GM21619 (cell line): ENCODE results near the gene KCNMA1.

ENCODE experiments used
- ATAC-seq: cut with Tn5 transposase; IDR thresholded peaks from one replicate; pipeline ENCODE4 v1.9.1; 2021; ENCODE audit not compliant: unreplicated experiment

KCNMA1 gene

DNA sequence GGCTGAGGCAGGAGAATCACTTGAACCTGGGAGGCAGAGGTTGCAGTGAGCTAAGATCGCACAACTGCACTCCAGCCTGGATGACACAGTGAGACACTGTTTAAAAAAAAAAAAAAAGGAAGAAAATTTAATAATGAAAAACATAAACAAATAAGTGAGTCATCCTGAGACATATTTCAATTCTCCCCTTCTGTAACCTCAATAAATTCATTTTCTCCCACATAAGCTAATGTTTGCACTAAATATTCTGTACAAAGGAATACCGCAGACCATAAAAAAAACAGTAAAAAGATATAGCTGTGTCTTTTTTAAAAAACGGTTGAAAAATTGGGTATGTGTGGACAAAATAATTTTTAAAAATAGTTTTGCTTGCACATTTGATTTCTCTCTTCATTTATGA, 654.0 kb downstream of the KCNMA1 start:
- ATAC-seq: no peak

DNA sequence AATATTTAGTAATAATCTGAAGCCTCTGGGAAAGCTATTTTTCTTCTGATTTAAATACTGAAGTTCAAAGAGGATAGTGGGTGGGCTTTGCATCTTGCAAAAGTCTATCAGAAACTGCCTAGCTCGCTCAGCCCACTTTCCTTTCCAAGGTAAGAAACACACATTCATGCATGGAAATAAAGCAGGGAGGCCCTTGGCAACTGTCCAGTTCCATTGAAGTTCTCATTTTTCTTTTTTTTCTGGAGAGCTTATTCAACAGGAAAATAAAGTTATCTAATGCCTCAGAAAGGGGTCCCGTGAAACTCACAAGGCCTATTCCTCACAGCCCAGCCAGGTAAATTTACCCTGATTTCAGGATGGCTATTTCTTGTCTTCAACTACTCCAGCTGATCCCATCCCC, 654.9 kb downstream of the KCNMA1 start:
- ATAC-seq: no peak

DNA sequence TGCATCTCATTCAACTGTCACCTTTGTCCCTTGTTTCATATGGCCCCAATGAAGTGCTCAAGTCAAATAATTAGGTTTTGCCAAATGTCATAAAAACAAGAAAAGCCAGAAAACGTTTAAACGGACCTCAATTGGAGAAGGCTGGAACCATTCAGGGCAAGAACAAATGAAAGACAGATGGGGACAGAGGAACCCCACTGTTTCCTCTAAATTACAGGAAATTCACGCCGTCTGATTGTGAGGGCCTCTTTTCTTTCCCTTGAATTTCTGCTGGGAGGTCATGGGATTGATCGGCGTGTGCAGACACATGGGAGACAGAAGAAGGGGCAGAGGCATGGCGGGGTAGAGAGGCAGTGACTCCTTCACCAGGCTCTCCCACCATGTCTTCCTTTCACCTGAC, 656.4 kb downstream of the KCNMA1 start:
- no peak for ATAC-seq

DNA sequence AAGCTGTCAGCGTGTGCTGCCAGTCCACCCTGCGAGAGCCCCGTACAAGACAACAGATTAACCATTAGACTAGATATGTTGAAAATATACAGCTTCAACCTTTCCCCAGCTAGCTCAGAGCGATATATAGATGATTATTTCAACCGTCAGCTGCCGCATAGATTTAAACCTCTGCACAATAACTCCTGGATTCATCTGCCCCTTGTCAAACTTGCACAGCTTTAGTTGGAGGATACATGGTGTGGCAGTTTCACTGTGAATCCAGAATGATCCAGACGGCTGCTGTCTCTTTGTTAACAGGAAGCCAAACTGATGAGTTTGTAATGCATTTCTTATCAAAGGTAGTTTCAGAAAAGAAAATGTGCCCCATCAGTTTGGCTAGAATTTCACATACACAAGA, 659.7 kb downstream of the KCNMA1 start:
- ATAC-seq: no peak

DNA sequence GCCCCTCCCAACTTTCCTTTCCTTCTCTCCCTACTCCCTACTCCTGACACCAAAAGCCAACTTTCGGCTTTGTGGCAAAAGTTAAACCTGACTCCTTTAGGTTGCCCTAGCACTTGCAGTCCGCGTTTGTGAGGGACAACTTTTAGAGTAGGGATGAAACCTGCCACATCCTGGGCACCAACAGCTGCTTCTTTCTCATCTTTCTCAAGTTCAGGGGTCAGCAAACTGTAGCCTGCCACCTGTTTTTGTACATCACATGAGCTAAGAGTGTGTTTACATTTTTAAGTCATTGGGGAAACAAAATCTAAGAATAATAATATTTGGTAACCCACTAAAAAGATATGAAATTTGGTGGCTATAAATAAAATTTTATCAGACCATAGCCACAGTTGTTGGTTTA, 660.6 kb downstream of the KCNMA1 start:
- no peak for ATAC-seq

DNA sequence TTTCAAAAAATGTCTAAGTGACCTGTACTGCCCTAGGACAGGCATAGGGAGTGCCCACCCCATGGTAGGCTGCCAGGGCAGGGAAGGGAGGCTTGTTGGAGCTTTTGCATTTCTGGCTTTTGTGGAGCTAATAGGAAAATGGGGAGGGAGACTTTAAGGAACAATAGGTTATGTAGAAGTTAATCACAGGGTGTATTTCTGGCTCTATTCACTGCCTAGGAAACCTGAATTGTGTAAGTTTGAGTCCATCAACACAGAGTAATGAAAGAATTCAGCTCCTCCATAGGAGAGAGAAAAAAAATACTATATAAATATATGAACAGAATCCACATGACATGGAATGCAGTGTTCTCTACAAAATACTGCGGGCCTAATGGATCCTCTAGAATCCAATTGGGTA, 661.5 kb downstream of the KCNMA1 start:
- ATAC-seq: no peak

DNA sequence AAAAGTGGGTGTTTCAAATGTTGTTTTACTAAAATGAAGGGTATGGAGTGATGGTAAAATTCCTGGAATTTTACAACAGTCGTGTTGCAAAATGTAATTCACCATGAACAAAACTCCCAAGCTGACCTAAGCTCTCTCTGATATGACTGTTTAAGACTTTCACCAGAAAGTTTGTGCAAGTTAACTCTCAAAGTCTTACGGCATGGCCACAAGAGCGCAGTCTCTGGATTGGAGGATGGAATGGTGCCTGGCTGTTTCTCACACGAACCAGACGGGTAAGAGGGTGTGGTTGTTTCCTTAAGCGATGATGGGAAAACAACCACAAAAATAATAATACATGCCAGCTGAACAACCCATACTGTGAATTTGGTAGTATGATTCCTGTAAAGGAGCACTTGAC, 662.5 kb downstream of the KCNMA1 start:
- no peak for ATAC-seq

DNA sequence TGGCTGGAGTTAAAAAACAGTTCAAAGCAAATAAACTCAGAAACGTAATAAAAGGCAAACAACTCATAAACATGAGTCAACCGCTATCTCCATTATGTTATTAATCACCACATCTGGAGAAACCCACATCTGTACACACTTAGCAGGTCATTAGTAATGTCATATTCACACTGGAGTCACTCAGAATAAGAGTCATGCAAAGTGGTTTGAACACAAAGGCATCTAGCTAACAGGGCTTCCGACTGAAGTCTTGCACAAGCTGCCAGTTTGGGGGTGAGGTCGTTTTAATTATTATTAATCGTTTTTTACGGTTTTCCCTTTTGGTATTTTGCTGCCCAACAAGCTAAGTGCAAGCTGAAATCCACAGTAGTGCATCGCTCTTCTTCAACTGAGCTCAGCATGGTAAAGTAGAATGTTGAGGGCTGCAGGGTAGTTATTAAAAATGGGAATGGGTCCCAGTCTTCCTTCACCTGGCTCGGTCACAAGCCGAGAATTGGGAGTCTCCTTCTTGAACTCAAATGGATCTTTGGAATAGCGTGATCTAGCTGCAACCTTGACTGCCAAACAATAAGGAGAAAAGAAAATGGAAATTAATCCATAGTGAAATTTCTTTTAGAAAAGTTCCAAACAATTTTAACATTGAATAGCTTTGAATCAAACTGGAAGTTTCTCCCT, 663.5 kb downstream of the KCNMA1 start:
- ATAC-seq: no peak

DNA sequence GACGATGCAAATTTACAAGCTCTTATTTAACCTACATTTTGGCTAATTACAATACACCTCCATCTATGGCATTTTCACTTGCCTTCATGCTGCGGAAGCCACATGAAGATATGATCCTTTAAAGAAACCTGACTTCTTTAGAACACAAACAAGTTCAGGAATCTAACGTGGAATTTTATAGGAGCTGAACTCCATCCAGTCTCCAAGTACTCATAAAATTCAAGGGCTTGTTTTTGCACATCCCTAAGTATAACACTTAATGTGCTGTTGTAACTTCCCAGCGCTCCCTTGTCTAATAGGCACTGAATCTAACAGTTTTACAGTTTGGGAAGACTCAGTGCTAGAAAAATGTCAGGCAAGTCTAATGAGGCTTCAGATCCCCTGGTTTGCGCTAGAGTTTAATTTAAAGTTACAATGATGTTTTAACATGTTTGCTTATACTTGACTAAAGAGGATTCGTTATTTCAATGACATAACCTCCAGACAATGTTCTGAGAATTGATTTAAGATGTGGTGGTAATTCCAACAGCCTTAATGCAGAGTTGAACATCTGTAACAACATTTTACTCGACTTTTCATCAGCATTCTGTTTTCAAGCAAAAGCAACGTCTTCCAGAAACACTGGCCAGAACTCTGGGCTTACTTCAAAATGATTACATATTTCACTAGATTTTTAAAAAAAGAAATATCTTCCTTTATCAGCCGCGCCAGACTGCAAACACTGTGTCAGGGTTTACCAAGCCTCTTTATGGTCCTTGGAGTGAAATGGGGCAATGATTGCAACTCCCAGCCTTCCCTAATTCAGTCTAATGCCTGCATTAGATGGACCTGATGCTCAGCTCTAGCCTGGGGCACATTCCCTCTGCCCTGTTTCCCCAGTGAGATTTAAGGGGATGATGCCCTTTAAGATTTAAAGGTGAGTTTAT, 664.3 kb downstream of the KCNMA1 start:
- no peak for ATAC-seq

DNA sequence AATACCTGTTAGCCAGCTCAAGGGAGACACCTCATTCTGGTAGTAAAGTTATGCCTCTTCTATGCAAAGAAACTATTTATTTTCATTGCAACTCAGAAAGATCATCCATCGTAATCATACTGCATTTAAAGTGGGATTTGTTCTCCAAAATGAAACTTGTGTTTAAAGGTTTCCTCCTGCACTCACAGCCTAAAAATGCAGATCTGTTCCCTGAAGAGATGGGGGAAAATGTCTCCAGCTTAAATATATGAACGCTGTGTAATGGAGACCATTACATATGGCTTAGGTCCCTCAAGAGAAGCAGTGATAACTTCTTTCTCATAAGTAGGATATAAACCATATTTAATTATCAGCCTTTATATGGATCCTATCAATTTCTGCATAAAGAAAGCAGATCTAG, 665.1 kb downstream of the KCNMA1 start:
- ATAC-seq: no peak

DNA sequence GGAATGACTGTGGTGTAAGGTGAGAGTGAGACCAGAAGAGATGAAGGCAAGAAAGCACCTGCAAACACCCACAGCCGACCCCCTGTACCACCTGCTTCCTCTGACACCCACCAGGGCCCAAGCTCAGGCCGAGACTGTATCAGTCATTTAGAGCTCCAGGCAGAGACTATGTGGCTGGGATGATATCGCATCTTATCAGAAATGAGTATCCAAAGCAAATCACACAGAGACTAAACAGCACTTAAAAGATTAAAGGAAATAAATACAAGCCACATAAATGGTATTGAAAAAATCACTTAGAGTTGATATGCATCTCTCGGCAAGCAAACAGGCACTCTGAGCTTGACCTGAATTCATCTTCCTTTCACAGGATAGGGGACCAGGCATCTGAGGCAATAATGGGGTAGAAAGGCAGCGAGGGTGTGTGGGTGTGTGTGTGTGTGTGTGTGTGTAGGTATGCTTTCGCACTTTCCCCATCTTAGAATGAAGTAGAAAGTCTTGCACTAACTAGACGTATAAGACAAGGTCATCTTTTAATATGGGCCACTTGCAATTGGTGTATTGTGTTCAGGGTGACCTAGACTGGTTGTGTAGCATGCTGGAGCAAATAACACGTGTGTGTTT, 665.9 kb downstream of the KCNMA1 start:
- ATAC-seq: no peak

DNA sequence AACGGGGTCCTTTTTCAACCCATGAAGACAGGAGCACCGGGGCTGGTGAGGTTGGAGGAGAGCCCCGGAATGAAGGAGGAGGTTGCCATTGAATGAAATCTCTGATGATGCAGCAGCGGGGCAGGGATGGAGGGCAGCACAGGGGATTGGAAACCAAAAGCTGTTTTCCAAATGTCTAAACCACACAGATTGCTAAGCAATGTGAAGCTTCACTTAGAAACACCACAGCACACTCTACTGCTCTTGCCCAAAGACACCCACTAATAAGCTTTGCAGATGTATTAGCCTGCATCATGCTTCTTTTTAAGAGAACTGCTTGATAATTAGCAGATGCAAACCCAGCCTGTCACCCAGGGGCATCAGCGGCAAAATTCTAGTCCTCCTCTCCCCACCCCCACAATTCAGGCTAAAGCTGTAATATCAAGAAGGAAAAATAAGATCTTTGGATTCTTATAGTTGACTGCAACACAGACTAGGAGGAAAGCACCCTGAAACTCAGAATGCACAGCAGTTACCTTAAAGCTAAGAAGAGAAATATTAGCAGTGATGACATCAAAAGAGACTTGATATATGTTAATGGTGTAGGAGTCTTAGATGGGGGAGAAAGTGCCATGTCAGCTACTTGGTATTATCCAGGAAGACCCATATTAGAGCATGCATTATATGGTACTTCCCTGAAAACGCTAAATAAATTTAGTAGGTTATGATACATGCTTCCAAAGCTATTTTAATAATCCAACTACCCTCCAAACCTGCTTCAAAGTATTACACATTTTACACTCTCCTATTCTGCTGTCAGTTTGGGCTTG, 666.7 kb downstream of the KCNMA1 start:
- no peak for ATAC-seq

DNA sequence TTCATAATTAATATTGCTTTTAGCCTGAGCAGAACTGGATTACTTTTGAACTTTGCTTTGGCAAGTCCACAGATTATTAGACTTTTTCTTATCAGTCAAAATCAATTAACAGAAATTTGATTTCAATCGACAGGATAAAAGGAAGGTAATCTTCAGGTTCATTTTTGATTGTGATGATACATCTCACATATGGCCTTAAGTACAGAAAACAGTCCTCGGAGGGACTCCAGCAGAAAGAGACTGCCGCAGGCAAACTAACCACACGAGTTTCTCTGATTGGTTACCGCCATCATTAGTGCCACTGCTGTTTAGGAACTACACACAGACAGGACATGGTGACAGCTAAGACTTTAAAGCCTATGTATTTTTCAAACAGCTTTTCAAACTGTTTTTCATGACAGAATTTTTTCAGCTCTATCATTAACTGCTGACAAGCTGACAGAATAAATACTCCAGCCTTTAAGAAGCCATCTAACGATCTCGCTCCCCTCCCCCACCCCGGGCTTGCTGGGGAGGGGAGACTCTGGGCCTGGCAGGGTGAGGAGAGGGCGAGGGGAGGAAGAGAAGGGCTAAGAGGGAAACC, 668.2 kb downstream of the KCNMA1 start:
- no peak for ATAC-seq

DNA sequence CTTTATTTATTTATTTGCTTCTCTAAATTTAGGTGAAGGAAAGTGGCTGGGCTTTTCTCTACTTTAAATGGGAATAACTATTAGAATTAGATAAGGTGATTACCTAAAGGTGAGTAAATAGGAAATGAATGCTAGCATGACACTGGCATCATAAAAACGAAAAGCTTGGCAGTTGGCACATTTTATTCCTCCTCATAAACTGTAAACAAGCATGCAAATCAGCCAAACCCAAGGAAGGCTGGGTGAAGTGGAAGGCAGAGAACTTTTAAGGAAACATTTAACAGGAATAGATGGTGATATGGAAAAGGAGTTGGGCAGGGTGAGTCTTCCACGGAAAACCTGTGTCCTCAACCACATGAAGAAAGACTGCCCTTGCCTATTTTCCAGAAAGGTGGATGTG, 669.1 kb downstream of the KCNMA1 start:
- ATAC-seq: no peak

DNA sequence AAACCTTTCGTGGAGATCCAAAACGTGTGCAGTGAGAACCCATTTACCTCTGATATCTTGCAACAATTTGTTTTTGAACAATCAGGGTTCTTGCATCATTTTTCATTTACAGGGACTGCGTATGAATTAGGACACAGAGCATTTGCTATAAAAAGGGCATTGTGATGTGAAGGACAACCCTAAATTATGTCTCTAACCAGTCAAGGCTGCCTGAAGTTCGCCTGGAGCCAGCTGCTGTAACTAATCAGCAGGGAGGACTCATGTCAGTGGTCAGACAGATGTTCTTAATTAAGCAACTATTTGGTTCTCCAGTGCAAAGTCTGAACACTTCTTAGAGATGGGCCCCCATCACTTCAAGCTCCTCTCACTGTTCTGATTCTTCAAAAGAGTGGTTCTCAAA, 674.8 kb downstream of the KCNMA1 start:
- ATAC-seq: no peak

DNA sequence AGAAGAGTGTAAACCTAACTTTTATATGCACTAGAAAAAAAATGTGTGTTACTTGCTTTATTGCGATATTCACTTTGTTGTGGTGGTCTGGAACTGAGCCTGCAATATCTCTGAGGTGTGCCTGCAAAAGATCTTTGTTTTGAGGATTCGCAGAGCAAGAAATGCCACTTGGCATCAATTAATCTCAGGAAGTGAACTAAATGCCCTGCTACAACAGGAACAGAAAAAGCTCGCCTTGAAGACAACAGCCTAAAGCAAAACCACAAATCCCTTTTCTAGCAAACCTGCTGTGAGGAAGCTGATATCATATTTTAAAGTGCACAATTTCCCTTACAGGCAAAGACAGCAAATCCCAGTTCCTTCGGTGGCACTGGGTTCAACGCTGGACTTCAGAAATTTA, 675.8 kb downstream of the KCNMA1 start:
- ATAC-seq: no peak

DNA sequence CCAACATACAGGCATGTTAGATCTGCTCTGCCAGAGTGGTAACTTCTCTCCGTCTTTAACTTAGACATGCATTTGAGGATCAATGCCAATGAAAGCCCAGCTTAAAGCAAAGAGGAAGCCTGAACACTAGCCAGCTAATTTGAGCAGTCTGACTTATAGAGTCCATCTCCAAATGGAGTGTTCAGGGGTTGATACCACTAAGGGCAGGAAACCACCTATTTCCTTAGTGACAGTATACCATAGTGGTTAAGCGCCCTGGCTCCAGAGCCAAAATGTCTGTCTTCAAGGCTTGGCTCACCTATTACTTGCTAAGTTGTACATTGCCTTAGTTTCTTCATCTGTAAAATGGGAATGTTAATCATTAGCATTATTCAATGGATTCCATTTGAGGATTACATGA, 678.5 kb downstream of the KCNMA1 start:
- no peak for ATAC-seq

DNA sequence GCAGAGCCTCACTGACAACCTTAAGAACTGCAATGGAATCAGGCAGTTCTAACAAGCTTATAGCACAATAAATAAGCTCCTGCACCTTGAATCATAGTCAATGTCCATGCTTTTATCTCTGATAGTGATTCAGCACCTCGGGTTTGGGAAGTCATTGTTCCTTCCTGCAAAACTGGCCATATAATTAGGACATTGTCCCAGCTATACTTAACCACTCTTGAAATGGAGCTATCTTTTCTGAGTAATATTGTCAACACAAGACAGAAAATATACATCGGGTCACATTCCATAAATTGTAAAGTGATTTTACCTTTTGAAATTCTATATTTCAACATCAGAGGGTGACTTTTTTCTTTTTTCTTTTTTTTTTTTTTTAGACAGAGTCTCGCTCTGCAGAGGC, 682.8 kb downstream of the KCNMA1 start:
- ATAC-seq: no peak

DNA sequence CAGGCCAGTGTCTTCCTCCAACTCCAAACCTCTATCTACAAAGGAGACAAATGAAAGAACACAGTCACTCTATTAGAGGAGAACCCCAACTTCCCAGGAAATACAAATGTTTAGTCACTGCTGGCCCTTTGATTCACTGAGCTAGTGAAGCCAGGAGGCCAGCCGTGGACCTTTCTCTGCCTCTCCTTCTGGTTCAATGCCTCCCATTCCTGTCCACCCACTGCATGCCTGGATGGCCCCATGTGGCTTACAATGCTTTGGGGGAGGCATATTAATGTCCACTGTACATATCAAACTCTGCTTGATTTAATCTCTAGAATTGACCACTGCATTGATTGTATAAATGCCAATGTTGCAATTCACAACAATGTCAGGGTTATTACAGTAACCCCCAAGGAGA, 687.3 kb downstream of the KCNMA1 start:
- no peak for ATAC-seq

DNA sequence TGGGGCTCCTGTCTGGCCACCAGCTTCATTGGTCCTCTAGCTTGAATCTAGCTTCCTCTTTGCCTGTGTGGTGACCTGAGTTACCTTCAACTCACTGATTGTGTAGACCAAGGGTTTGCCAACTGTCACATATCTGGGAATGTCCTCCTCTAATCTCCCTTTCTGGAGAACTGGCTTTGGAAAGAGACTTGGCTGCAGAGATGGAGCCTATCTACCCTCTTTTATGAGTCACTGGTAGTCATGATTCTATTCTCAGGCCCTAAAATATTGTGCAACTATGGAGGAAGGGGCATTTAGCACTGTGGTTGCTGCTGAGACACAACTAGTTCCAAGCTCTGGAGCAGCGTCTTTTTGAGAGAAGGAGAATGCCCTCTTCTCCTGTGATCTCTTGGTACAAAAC, 691.3 kb downstream of the KCNMA1 start:
- no peak for ATAC-seq

DNA sequence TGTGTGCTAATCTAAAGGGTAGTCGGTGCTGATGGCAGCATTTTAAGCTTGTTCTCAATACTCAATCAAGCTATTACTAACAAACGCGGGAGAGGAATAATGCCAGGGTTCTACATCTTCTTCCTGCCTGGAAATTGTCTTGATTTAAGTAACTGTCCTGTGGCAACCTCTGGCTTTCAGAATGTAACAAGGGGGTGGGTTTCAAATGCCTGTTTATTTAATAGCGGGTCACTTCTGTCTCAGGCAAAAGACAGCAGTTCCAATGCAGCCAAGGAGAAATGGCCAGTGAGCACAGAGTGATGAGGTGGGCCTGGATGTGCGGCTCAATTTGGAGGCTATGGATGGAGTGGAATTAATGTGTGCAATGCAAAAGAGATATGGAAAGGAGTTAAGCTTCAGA, 692.4 kb downstream of the KCNMA1 start:
- no peak for ATAC-seq
